Measurements from ENCODE around the gene ZNF710. TPM values are rescaled to one million over a fixed set of nuclear protein-coding genes. Genes with fewer than 3 reads are reported as not detected.
"Not testable (repeated sequence)": the region's sequence is repeated elsewhere in the genome, so short reads cannot be mapped to it uniquely, and the experiment has no call there.

ZNF710 gene
- total and polyA plus RNA-seq, 2 experiments from 2014 or later = 15.9 to 18.2 TPM

DNA sequence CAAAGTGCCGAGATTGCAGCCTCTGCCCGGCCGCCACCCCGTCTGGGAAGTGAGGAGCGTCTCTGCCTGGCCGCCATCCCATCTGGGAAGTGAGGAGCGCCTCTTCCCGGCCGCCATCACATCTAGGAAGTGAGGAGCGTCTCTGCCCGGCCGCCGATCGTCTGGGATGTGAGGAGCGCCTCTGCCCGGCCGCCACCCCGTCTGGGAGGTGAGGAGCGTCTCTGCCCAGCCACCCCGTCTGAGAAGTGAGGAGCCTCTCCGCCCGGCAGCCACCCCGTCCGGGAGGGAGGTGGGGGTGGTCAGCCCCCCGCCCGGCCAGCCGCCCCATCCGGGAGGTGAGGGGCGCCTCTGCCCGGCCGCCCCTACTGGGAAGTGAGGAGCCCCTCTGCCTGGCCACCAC lies 23.3 kb upstream of the ZNF710 start:
- not testable (repeated sequence) for ATAC-seq; H3K27ac Mint-ChIP-seq; DNase-seq (ENCODE audit: low spot score); H2AFZ ChIP-seq; H3K36me3 ChIP-seq (ENCODE audit: insufficient read depth); H3K4me2 ChIP-seq; H3K4me3 Mint-ChIP-seq; H3K4me1 ChIP-seq (ENCODE audit: insufficient read depth); H3K27ac ChIP-seq (ENCODE audit: low read depth); H3K4me3 ChIP-seq; H3K36me3 Mint-ChIP-seq (ENCODE audit: low read depth); H3F3A ChIP-seq (replicated peaks; ENCODE audit: low read depth); H3K79me2 ChIP-seq (replicated peaks; ENCODE audit: insufficient read depth); H4K20me1 ChIP-seq (replicated peaks; ENCODE audit: insufficient read depth); H3K9me2 ChIP-seq (ENCODE audit: insufficient read depth)
- Mint-ChIP-seq H3K27me3 (ENCODE audit: insufficient read depth, low read depth, poor library complexity) (peaks cover 30% of the 10 kb centered on the region), H3K4me1 (peaks cover 15% of the 10 kb centered on the region; the same call in 2 of the 3 replicates), H3K9me3 (peaks cover 23% of the 10 kb centered on the region)
- peaks cover 27% of the 10 kb centered on the region for H3K27me3 ChIP-seq (ENCODE audit: insufficient read depth)

DNA sequence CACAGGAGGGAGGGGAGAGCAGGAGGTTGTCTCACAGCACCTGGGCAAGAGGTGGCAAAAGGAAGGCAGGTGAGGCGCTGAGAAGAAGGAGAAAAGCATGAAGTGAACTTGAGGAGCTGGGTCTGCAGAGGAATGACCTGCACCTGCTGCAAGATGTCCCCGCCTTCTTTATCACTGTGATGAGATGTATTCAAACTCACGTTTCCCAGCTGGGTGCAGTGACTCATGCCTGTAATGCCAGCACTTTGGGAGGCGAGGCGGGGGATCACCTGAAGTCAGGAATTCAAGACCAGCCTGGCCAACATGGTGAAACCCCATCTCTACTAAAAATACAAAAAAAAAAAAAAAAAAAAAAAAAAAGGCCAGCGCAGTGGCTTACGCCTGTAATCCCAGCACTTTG lies 22.2 kb upstream of the ZNF710 start:
- Mint-ChIP-seq H3K27ac (no peak overlapping the region), H3K9me3 (peaks cover 23% of the 10 kb centered on the region), H3K4me1 (peaks cover 20% of the 10 kb centered on the region; the same call in 2 of the 3 replicates), H3K27me3 (ENCODE audit: insufficient read depth, low read depth, poor library complexity) (peaks cover 40% of the 10 kb centered on the region), H3K4me3 (no peak overlapping the region), H3K36me3 (ENCODE audit: low read depth) (peaks cover 6% of the 10 kb centered on the region; the same call in 2 of the 3 replicates)
- Histone ChIP-seq H3K36me3 (ENCODE audit: insufficient read depth) (no peaks in the 10 kb centered on the region; the same call in 1 of the 2 replicates), H3K4me1 (ENCODE audit: insufficient read depth) (peaks cover 13% of the 10 kb centered on the region), H3K9me2 (ENCODE audit: insufficient read depth) (no peaks in the 10 kb centered on the region), H3K4me2 (no peak overlapping the region), H4K20me1 (replicated peaks; ENCODE audit: insufficient read depth) (no peaks in the 10 kb centered on the region), H2AFZ (no peak overlapping the region), H3K27me3 (ENCODE audit: insufficient read depth) (peaks cover 38% of the 10 kb centered on the region), H3K4me3 (no peak overlapping the region), H3K79me2 (replicated peaks; ENCODE audit: insufficient read depth) (no peaks in the 10 kb centered on the region), H3F3A (replicated peaks; ENCODE audit: low read depth) (peaks cover 3% of the 10 kb centered on the region; the same call in 1 of the 2 replicates), H3K27ac (ENCODE audit: low read depth) (no peak overlapping the region)
- ATAC-seq = no peak
- no peak for TF ChIP-seq STAT1 (IDR thresholded peaks at IDR 0.05; ENCODE audit: unreplicated experiment)
- TF ChIP-seq, protein P1, sequence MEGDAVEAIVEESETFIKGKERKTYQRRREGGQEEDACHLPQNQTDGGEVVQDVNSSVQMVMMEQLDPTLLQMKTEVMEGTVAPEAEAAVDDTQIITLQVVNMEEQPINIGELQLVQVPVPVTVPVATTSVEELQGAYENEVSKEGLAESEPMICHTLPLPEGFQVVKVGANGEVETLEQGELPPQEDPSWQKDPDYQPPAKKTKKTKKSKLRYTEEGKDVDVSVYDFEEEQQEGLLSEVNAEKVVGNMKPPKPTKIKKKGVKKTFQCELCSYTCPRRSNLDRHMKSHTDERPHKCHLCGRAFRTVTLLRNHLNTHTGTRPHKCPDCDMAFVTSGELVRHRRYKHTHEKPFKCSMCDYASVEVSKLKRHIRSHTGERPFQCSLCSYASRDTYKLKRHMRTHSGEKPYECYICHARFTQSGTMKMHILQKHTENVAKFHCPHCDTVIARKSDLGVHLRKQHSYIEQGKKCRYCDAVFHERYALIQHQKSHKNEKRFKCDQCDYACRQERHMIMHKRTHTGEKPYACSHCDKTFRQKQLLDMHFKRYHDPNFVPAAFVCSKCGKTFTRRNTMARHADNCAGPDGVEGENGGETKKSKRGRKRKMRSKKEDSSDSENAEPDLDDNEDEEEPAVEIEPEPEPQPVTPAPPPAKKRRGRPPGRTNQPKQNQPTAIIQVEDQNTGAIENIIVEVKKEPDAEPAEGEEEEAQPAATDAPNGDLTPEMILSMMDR (conservative IDR thresholded peaks at IDR 0.05; ENCODE audit: low read depth in 2 of 2) = no peak
- TF ChIP-seq, protein P2, sequence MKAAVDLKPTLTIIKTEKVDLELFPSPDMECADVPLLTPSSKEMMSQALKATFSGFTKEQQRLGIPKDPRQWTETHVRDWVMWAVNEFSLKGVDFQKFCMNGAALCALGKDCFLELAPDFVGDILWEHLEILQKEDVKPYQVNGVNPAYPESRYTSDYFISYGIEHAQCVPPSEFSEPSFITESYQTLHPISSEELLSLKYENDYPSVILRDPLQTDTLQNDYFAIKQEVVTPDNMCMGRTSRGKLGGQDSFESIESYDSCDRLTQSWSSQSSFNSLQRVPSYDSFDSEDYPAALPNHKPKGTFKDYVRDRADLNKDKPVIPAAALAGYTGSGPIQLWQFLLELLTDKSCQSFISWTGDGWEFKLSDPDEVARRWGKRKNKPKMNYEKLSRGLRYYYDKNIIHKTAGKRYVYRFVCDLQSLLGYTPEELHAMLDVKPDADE (IDR thresholded peaks at IDR 0.05) = no peak
- no peak for TF ChIP-seq EZH2 (IDR thresholded peaks at IDR 0.05; ENCODE audit: low read depth, unreplicated experiment)
- TF ChIP-seq, protein P3, sequence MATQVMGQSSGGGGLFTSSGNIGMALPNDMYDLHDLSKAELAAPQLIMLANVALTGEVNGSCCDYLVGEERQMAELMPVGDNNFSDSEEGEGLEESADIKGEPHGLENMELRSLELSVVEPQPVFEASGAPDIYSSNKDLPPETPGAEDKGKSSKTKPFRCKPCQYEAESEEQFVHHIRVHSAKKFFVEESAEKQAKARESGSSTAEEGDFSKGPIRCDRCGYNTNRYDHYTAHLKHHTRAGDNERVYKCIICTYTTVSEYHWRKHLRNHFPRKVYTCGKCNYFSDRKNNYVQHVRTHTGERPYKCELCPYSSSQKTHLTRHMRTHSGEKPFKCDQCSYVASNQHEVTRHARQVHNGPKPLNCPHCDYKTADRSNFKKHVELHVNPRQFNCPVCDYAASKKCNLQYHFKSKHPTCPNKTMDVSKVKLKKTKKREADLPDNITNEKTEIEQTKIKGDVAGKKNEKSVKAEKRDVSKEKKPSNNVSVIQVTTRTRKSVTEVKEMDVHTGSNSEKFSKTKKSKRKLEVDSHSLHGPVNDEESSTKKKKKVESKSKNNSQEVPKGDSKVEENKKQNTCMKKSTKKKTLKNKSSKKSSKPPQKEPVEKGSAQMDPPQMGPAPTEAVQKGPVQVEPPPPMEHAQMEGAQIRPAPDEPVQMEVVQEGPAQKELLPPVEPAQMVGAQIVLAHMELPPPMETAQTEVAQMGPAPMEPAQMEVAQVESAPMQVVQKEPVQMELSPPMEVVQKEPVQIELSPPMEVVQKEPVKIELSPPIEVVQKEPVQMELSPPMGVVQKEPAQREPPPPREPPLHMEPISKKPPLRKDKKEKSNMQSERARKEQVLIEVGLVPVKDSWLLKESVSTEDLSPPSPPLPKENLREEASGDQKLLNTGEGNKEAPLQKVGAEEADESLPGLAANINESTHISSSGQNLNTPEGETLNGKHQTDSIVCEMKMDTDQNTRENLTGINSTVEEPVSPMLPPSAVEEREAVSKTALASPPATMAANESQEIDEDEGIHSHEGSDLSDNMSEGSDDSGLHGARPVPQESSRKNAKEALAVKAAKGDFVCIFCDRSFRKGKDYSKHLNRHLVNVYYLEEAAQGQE (IDR thresholded peaks at IDR 0.05; ENCODE audit: unreplicated experiment) = no peak
- no peak for DNase-seq (ENCODE audit: low spot score)
